Stimulated activated CD4-positive, alpha-beta T cell treated with anti-CD3 and anti-CD28 coated beads, TNF-alpha, amount 100 ng/mL, for 1 hour (primary cell): ENCODE results near the gene EME1.
"Not testable (repeated sequence)": the region's sequence is repeated elsewhere in the genome, so short reads cannot be mapped to it uniquely, and the experiment has no call there.

Experiments
- DNase-seq, 3 donors: peaks; one replicate each; pipeline ENCODE4 v3.0.0-alpha.2; 2020; ENCODE audit warnings: low read depth in 3 of 3, low spot score in 1 of 3

The EME1 gene

GRCh38 chr17:50388728-50389127 is 15.7 kb downstream of the EME1 start:
- DNase-seq: no peak

- no peak for DNase-seq
These were observed 16.5 kb downstream of the EME1 start for GRCh38 chr17:50389534-50389933.

GRCh38 chr17:50392621-50393020 is 19.6 kb downstream of the EME1 start:
- no peak for DNase-seq

- no peak for DNase-seq
These were observed 20.7 kb downstream of the EME1 start for GRCh38 chr17:50393700-50394099.

GRCh38 chr17:50394711-50395110 is 21.7 kb downstream of the EME1 start:
- DNase-seq: no peak

GRCh38 chr17:50396261-50397110 is 23.5 kb downstream of the EME1 start:
- no peak for DNase-seq

GRCh38 chr17:50397111-50397918 is 24.3 kb downstream of the EME1 start, which contains the start of gene LRRC59:
LRRC59 (minus strand) TSS chr17:50397523; CDS start chr17:50397317, 206 bp downstream.
- DNase-seq: peak; percentile 76 to 93 (median 91)

- DNase-seq: no peak
These were observed 24.9 kb downstream of the EME1 start for GRCh38 chr17:50397919-50398285.

- not testable (repeated sequence) for DNase-seq
These were observed 25.6 kb downstream of the EME1 start for GRCh38 chr17:50398672-50399071.

- not testable (repeated sequence) for DNase-seq
These were observed 26.6 kb downstream of the EME1 start for GRCh38 chr17:50399591-50399990.

- DNase-seq: not testable (repeated sequence)
These were observed 32.3 kb downstream of the EME1 start for GRCh38 chr17:50405351-50405750.

- no peak for DNase-seq
These were observed 33.5 kb downstream of the EME1 start for GRCh38 chr17:50406578-50406977.

GRCh38 chr17:50407921-50408320 is 34.9 kb downstream of the EME1 start:
- no peak for DNase-seq

GRCh38 chr17:50412188-50412732 is 39.2 kb downstream of the EME1 start:
- DNase-seq: no peak

GRCh38 chr17:50414808-50415207 is 41.8 kb downstream of the EME1 start:
- DNase-seq: no peak

GRCh38 chr17:50419577-50419976 is 46.5 kb downstream of the EME1 start:
- not testable (repeated sequence) for DNase-seq

- no peak for DNase-seq
These were observed 47.5 kb downstream of the EME1 start for GRCh38 chr17:50420419-50421112.

GRCh38 chr17:50421308-50422051 is 48.5 kb downstream of the EME1 start:
- no peak for DNase-seq

GRCh38 chr17:50422738-50423137 is 49.7 kb downstream of the EME1 start:
- DNase-seq: no peak

- no peak for DNase-seq
These were observed 50.6 kb downstream of the EME1 start for GRCh38 chr17:50423553-50424159.
